ENCODE data around the gene BABAM2. TPM values are rescaled to one million over a fixed set of nuclear protein-coding genes. Genes with fewer than 3 reads are reported as not detected.

BABAM2 gene
- total RNA-seq, 4 donors from 2014 or later = 35.5 to 44.9 (median 39.9) TPM

- H3K4me3 ChIP-seq = no peak overlapping the region
- H3K36me3 ChIP-seq = no peaks in the 10 kb centered on the region
- 95% methylated on average over 1 of the region's 1 CpG for WGBS
- no peak overlapping the region for H3K27ac ChIP-seq (replicated peaks in 1 of 4)
- no peak for DNase-seq (ENCODE audit: extremely low spot score)
- no peaks in the 10 kb centered on the region for H3K9me3 ChIP-seq
- peaks cover 0 to 4% (median under 1%) of the 10 kb centered on the region in 4 donors for H3K4me1 ChIP-seq
- no peaks in the 10 kb centered on the region for H3K27me3 ChIP-seq
- TF ChIP-seq POLR2AphosphoS5 (IDR thresholded peaks at IDR 0.05) = no peak
- no peak for TF ChIP-seq EP300 (IDR thresholded peaks at IDR 0.05)
- TF ChIP-seq CTCF (IDR thresholded peaks at IDR 0.05) = no peak
- no peak for TF ChIP-seq POLR2A (IDR thresholded peaks at IDR 0.05; ENCODE audit: low read depth)
- intact Hi-C loops (cut with DNase I) = no loop called here
Measured at GRCh38 chr2:28054916-28055315, 164.4 kb downstream of the BABAM2 start.

- DNase-seq (ENCODE audit: extremely low spot score) = no peak
- Histone ChIP-seq H3K4me3 (no peak overlapping the region), H3K4me1 (no peaks in the 10 kb centered on the region), H3K9me3 (no peaks in the 10 kb centered on the region), H3K27ac (replicated peaks in 1 of 4) (no peak overlapping the region), H3K27me3 (no peaks in the 10 kb centered on the region), H3K36me3 (no peaks in the 10 kb centered on the region)
- TF ChIP-seq POLR2AphosphoS5 (IDR thresholded peaks at IDR 0.05) (no peak), POLR2A (IDR thresholded peaks at IDR 0.05; ENCODE audit: low read depth) (no peak), EP300 (IDR thresholded peaks at IDR 0.05) (no peak), CTCF (IDR thresholded peaks at IDR 0.05) (no peak)
- intact Hi-C loops (cut with DNase I) = no loop called here
Measured at GRCh38 chr2:28055325-28055970, 164.9 kb downstream of the BABAM2 start.

GRCh38 chr2:28058791-28059190 lies 168.3 kb downstream of the BABAM2 start:
- no peaks in the 10 kb centered on the region for H3K9me3 ChIP-seq
- no peaks in the 10 kb centered on the region for H3K4me1 ChIP-seq
- no peaks in the 10 kb centered on the region for H3K27me3 ChIP-seq
- intact Hi-C loops (cut with DNase I) = no loop called here
- no peaks in the 10 kb centered on the region for H3K36me3 ChIP-seq
- 94% methylated on average over 5 of the region's 5 CpGs for WGBS
- DNase-seq (ENCODE audit: extremely low spot score) = no peak
- TF ChIP-seq CTCF (IDR thresholded peaks at IDR 0.05) = no peak
- TF ChIP-seq POLR2A (IDR thresholded peaks at IDR 0.05; ENCODE audit: low read depth) = no peak
- TF ChIP-seq EP300 (IDR thresholded peaks at IDR 0.05) = no peak
- TF ChIP-seq POLR2AphosphoS5 (IDR thresholded peaks at IDR 0.05) = no peak
- H3K4me3 ChIP-seq = no peak overlapping the region
- no peak overlapping the region for H3K27ac ChIP-seq (replicated peaks in 1 of 4)

GRCh38 chr2:28062867-28063266 lies 172.3 kb downstream of the BABAM2 start:
- no peaks in the 10 kb centered on the region for H3K9me3 ChIP-seq
- WGBS = 64% methylated on average over 2 of the region's 2 CpGs
- intact Hi-C loops (cut with DNase I) = no loop called here
- no peaks in the 10 kb centered on the region for H3K27me3 ChIP-seq
- no peak overlapping the region for H3K4me3 ChIP-seq
- no peak for TF ChIP-seq EP300 (IDR thresholded peaks at IDR 0.05)
- no peak for TF ChIP-seq POLR2AphosphoS5 (IDR thresholded peaks at IDR 0.05)
- TF ChIP-seq POLR2A (IDR thresholded peaks at IDR 0.05; ENCODE audit: low read depth) = no peak
- no peak for TF ChIP-seq CTCF (IDR thresholded peaks at IDR 0.05)
- DNase-seq (ENCODE audit: extremely low spot score) = no peak
- no peaks in the 10 kb centered on the region for H3K4me1 ChIP-seq
- no peaks in the 10 kb centered on the region for H3K36me3 ChIP-seq
- no peak overlapping the region for H3K27ac ChIP-seq (replicated peaks in 1 of 4)

GRCh38 chr2:28063492-28063962 lies 173.0 kb downstream of the BABAM2 start:
- Histone ChIP-seq H3K4me1 (no peaks in the 10 kb centered on the region), H3K27me3 (no peaks in the 10 kb centered on the region), H3K4me3 (no peak overlapping the region), H3K36me3 (no peaks in the 10 kb centered on the region), H3K27ac (replicated peaks in 1 of 4) (no peak overlapping the region), H3K9me3 (no peaks in the 10 kb centered on the region)
- DNase-seq (ENCODE audit: extremely low spot score) = no peak
- intact Hi-C loops (cut with DNase I) = no loop called here
- no peak for TF ChIP-seq EP300 (IDR thresholded peaks at IDR 0.05)

All from esophagus muscularis mucosa (tissue), 4 donors.